ENCODE data around the gene SLC35G6.

DNA sequence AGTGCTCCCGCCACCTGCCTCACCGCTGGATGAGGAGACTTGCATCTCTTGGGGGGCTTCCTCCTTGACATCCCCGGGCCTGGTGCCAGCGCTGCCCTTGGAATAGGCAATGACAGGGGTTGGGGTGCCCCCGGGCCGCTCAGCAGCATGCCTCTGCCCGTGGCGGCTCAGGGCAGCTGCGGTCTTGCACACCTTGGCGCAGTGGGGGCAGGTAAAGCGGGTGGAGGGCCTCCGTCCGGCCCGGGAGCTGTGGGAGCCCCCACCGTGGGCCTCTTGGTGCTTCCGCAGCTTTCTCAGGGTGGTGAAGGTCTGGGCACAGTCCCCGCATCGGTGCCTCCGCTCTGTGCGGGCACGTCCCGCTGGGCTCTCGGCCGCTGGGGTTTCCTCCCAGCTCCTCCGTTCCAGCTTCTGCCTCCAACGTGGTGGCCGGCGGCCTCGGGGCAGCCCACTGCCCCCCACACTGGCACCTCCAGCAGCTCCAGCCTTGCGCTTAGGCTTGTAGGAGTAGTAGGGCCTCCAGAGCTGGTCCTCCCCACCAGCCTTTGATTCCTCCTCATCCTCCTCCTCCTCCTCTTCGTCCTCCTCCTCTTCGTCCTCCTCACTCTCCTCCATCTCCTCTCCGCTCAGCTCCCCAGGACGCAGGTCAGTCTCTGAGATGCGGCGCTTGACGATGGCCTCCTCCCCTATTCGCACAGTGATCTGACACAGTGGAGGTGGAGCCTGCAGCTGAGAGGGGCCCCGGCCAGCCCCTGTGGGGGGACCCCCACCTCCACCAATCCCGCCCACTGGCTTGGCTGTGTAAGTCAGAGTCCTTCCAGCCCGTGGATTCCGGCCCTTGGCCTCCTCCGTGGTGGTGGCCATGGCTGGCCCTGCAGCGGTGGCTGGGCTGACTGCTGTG is 18.5 kb upstream of the SLC35G6 start:
- TF ChIP-seq, protein P1, sequence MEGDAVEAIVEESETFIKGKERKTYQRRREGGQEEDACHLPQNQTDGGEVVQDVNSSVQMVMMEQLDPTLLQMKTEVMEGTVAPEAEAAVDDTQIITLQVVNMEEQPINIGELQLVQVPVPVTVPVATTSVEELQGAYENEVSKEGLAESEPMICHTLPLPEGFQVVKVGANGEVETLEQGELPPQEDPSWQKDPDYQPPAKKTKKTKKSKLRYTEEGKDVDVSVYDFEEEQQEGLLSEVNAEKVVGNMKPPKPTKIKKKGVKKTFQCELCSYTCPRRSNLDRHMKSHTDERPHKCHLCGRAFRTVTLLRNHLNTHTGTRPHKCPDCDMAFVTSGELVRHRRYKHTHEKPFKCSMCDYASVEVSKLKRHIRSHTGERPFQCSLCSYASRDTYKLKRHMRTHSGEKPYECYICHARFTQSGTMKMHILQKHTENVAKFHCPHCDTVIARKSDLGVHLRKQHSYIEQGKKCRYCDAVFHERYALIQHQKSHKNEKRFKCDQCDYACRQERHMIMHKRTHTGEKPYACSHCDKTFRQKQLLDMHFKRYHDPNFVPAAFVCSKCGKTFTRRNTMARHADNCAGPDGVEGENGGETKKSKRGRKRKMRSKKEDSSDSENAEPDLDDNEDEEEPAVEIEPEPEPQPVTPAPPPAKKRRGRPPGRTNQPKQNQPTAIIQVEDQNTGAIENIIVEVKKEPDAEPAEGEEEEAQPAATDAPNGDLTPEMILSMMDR (conservative IDR thresholded peaks at IDR 0.05), result no peak
- no peak for TF ChIP-seq ZFX (IDR thresholded peaks at IDR 0.05)
